Astrocyte of the spinal cord (primary cell): ENCODE data around the gene MLXIPL.

Experiments
- DNase-seq: peaks from one replicate; pipeline ENCODE4 v3.0.0; 2011; ENCODE audit warnings: low read depth, low spot score
- H3K4me3 ChIP-seq: 2 replicates; pipeline ENCODE4 v1.5.1; 2011; ENCODE audit warnings: low read depth, mild to moderate bottlenecking, low read length, moderate library complexity
- CTCF ChIP-seq: IDR thresholded peaks from 2 replicates; pipeline ENCODE4 v1.5.1; 2012; ENCODE audit warnings: low read depth, mild to moderate bottlenecking, low read length, inconsistent platforms
- in situ Hi-C: cut with HindIII; loops from 2 replicates; pipeline ENCODE4 v1.10.0; 2017; ENCODE audit warnings: low sequenced_read_pairs

Gene MLXIPL

DNA sequence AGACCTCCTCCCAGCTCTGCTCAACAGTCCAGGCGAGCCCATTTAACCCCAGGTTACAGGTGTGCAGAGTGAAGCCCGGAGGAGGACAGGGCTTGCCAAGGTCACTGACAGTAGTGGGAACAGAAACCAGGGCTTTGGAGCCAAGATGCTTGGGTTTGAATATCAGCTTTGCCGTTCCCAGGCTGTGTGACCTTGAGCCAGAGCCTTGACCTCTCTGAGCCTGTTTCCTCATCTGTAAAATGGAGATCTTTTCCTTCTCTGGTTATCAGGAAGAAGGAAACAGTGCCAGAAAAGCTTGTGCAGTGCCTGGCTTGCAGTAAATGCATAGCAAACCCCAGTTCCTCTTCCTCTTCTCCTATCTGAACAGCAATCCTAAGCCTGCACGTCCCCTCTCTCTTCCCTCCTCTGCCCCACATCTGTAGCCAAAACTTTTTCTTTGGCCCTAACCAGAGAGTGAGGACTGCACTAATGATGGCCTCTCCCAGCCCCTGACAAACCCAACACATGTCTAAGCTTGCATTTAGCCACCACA lies 21.4 kb upstream of the MLXIPL start:
- H3K4me3 ChIP-seq: no peak overlapping the region
- in situ Hi-C loops: no loop called here
- DNase-seq: no peak
- no peak for TF ChIP-seq CTCF

GRCh38 chr7:73644688-73645286 lies 20.5 kb upstream of the MLXIPL start:
- no peak overlapping the region for H3K4me3 ChIP-seq
- in situ Hi-C loops: no loop called here
- DNase-seq: no peak
- TF ChIP-seq CTCF: no peak

GRCh38 chr7:73642834-73643233 lies 18.5 kb upstream of the MLXIPL start:
- in situ Hi-C loops: no loop called here
- no peak for TF ChIP-seq CTCF
- H3K4me3 ChIP-seq: no peak overlapping the region
- DNase-seq: peak; percentile 12

- TF ChIP-seq CTCF: no peak
- H3K4me3 ChIP-seq: no peak overlapping the region
- no peak for DNase-seq
- in situ Hi-C loops: no loop called here
These were observed 14.6 kb upstream of the MLXIPL start for GRCh38 chr7:73638911-73639310.

GRCh38 chr7:73635428-73636200 lies 11.3 kb upstream of the MLXIPL start:
- in situ Hi-C loops: no loop called here
- H3K4me3 ChIP-seq: no peak overlapping the region
- TF ChIP-seq CTCF: no peak
- no peak for DNase-seq

- no peak for DNase-seq
- H3K4me3 ChIP-seq: no peak overlapping the region
- in situ Hi-C loops: no loop called here
- TF ChIP-seq CTCF: no peak
These were observed 9.5 kb upstream of the MLXIPL start for GRCh38 chr7:73633844-73634243.
